Measurements from ENCODE around the gene FBXW10B. TPM values are rescaled to one million over a fixed set of nuclear protein-coding genes. Genes with fewer than 3 reads are reported as not detected.
A peak's percentile ranks its signal among the peaks of the same experiment; 100 is the strongest.
"Not testable (repeated sequence)": the region's sequence is repeated elsewhere in the genome, so short reads cannot be mapped to it uniquely, and the experiment has no call there.

FBXW10B gene
- total and polyA plus RNA-seq, 4 donors = 0.38 to 1.7 (median 0.96) TPM

- WGBS, 2 donors = 79 to 80% methylated on average over 5 of the region's 5 CpGs
- H3K27me3 ChIP-seq (ENCODE audit: control insufficient read depth in 1 of 2, insufficient read depth in 2 of 2, low read length in 1 of 2); H3K36me3 ChIP-seq (ENCODE audit: control insufficient read depth in 1 of 2, insufficient read depth in 2 of 2, low read length in 1 of 2); intact Hi-C loops (cut with DNase I); H3K27ac ChIP-seq (ENCODE audit: low read depth in 1 of 2, low read length in 2 of 2); H3K9me3 ChIP-seq (ENCODE audit: control insufficient read depth, low read length); H3K4me1 ChIP-seq (ENCODE audit: control insufficient read depth in 1 of 2, insufficient read depth in 2 of 2, low read length in 2 of 2); H3K4me3 ChIP-seq (ENCODE audit: low read length in 2 of 2); DNase-seq; ATAC-seq (ENCODE audit: low FRiP score): not testable (repeated sequence)
Measured at GRCh38 chr17:15645942-15646312, 26.4 kb upstream of the FBXW10B start.

- H3K36me3 ChIP-seq (ENCODE audit: control insufficient read depth in 1 of 2, insufficient read depth in 2 of 2, low read length in 1 of 2); H3K27me3 ChIP-seq (ENCODE audit: control insufficient read depth in 1 of 2, insufficient read depth in 2 of 2, low read length in 1 of 2); DNase-seq; H3K9me3 ChIP-seq (ENCODE audit: control insufficient read depth, low read length); H3K27ac ChIP-seq (ENCODE audit: low read depth in 1 of 2, low read length in 2 of 2); H3K4me1 ChIP-seq (ENCODE audit: control insufficient read depth in 1 of 2, insufficient read depth in 2 of 2, low read length in 2 of 2); ATAC-seq (ENCODE audit: low FRiP score); intact Hi-C loops (cut with DNase I); H3K4me3 ChIP-seq (ENCODE audit: low read length in 2 of 2): not testable (repeated sequence)
- WGBS, 2 donors = 80 to 81% methylated on average over 9 to 10 of the region's 10 CpGs
Measured at GRCh38 chr17:15645099-15645941, 25.8 kb upstream of the FBXW10B start.

- H3K4me3 ChIP-seq (ENCODE audit: low read length in 2 of 2) = not testable (repeated sequence)
Measured at GRCh38 chr17:15642505-15643251, 23.2 kb upstream of the FBXW10B start.

GRCh38 chr17:15642014-15642413 is 22.5 kb upstream of the FBXW10B start:
- H3K4me1 ChIP-seq (ENCODE audit: control insufficient read depth in 1 of 2, insufficient read depth in 2 of 2, low read length in 2 of 2); H3K36me3 ChIP-seq (ENCODE audit: control insufficient read depth in 1 of 2, insufficient read depth in 2 of 2, low read length in 1 of 2); H3K9me3 ChIP-seq (ENCODE audit: control insufficient read depth, low read length); H3K27me3 ChIP-seq (ENCODE audit: control insufficient read depth in 1 of 2, insufficient read depth in 2 of 2, low read length in 1 of 2); H3K27ac ChIP-seq (ENCODE audit: low read depth in 1 of 2, low read length in 2 of 2); DNase-seq; H3K4me3 ChIP-seq (ENCODE audit: low read length in 2 of 2); ATAC-seq (ENCODE audit: low FRiP score); intact Hi-C loops (cut with DNase I): not testable (repeated sequence)
- 98 to 99% methylated on average over 4 of the region's 4 CpGs for WGBS, 2 donors

More at GRCh38 chr17:15642505-15643251, 23.2 kb upstream of the FBXW10B start:
- DNase-seq; H3K4me1 ChIP-seq (ENCODE audit: control insufficient read depth in 1 of 2, insufficient read depth in 2 of 2, low read length in 2 of 2); H3K27ac ChIP-seq (ENCODE audit: low read depth in 1 of 2, low read length in 2 of 2); H3K36me3 ChIP-seq (ENCODE audit: control insufficient read depth in 1 of 2, insufficient read depth in 2 of 2, low read length in 1 of 2); H3K9me3 ChIP-seq (ENCODE audit: control insufficient read depth, low read length); intact Hi-C loops (cut with DNase I); H3K27me3 ChIP-seq (ENCODE audit: control insufficient read depth in 1 of 2, insufficient read depth in 2 of 2, low read length in 1 of 2): not testable (repeated sequence)
- peak; percentile 84 for ATAC-seq (ENCODE audit: low FRiP score)
- WGBS, 2 donors = 51 to 97% methylated on average over 1 to 2 of the region's 12 CpGs

DNA sequence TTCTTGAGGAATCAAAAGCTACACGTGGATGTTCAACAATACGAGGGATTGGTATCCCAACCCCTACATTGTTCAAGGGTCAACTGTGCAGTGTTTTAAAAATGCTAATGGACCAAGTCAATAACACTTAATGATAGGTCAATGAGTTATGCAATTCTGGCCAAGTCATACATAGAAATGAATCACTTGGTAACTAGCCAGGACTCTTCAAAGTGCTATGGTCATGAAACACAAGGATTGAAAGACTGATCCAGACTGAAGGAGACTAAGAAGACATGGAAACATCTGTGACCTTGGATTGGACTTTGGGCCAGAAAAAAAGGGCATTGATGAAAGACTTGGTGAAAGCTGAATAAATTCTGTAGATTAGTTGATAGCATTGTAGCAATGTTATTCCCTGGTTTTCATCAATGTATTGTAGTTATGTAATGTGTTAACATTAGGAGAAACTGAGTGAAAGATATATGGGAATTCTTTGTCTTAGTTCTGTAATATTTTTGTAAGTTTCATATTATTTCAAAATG is 11.5 kb upstream of the FBXW10B start:
- H3K4me1 ChIP-seq (ENCODE audit: control insufficient read depth in 1 of 2, insufficient read depth in 2 of 2, low read length in 2 of 2); H3K27ac ChIP-seq (ENCODE audit: low read depth in 1 of 2, low read length in 2 of 2); H3K9me3 ChIP-seq (ENCODE audit: control insufficient read depth, low read length); H3K4me3 ChIP-seq (ENCODE audit: low read length in 2 of 2); ATAC-seq (ENCODE audit: low FRiP score); intact Hi-C loops (cut with DNase I); H3K36me3 ChIP-seq (ENCODE audit: control insufficient read depth in 1 of 2, insufficient read depth in 2 of 2, low read length in 1 of 2); H3K27me3 ChIP-seq (ENCODE audit: control insufficient read depth in 1 of 2, insufficient read depth in 2 of 2, low read length in 1 of 2); DNase-seq: not testable (repeated sequence)
- WGBS, 2 donors = 92 to 95% methylated on average over 2 of the region's 2 CpGs

DNA sequence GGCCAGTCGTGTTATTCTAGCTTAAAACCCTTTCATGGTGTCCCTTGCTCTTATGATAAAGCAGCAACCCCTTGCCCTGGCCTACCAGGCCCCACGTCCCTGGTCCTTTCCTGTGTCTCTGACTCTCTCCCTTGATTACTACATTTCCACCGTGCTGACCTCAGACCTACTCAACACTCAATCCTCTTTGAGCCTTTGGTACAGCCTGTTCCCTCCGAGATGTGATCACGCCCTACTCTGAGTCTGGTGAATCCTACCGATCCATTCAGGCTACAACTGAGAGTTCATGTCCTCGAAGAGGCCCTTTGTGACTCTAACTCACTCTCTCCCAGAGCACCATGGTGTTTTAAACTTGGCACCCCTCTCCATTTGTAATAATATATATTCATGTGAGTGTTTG is 10.5 kb upstream of the FBXW10B start:
- H3K4me3 ChIP-seq (ENCODE audit: low read length in 2 of 2); H3K9me3 ChIP-seq (ENCODE audit: control insufficient read depth, low read length); H3K27ac ChIP-seq (ENCODE audit: low read depth in 1 of 2, low read length in 2 of 2); H3K27me3 ChIP-seq (ENCODE audit: control insufficient read depth in 1 of 2, insufficient read depth in 2 of 2, low read length in 1 of 2); ATAC-seq (ENCODE audit: low FRiP score); DNase-seq; H3K36me3 ChIP-seq (ENCODE audit: control insufficient read depth in 1 of 2, insufficient read depth in 2 of 2, low read length in 1 of 2); H3K4me1 ChIP-seq (ENCODE audit: control insufficient read depth in 1 of 2, insufficient read depth in 2 of 2, low read length in 2 of 2); intact Hi-C loops (cut with DNase I): not testable (repeated sequence)
- WGBS, 2 donors = 88% methylated on average over 7 of the region's 7 CpGs

DNA sequence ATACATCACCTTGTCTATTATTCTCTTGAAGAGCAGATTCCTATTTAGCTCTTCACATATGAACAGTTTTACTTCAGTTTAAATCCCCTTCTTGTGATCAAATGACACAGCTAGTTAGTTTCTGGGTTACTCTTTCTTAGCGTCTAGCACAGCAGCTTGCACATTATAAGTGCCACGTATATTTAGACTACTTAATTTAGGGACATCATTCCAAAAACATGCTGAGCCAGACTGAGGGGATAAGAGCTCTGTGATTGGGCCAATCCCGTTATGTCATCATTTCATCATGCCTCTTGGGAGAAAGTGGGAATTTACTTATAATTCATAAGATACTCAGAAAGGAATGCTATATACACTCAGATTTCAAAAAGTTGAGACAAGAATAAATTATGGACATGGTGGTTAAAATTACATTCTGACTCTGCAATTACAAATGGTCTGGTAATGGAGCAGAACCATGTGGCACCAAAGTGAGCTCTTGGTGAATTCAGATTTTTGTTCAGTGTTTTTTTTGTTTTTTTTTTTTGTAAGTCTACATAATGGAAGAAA is 4.2 kb upstream of the FBXW10B start:
- H3K27ac ChIP-seq (ENCODE audit: low read depth in 1 of 2, low read length in 2 of 2); DNase-seq; H3K9me3 ChIP-seq (ENCODE audit: control insufficient read depth, low read length); H3K36me3 ChIP-seq (ENCODE audit: control insufficient read depth in 1 of 2, insufficient read depth in 2 of 2, low read length in 1 of 2); H3K4me1 ChIP-seq (ENCODE audit: control insufficient read depth in 1 of 2, insufficient read depth in 2 of 2, low read length in 2 of 2); H3K27me3 ChIP-seq (ENCODE audit: control insufficient read depth in 1 of 2, insufficient read depth in 2 of 2, low read length in 1 of 2); ATAC-seq (ENCODE audit: low FRiP score); intact Hi-C loops (cut with DNase I); H3K4me3 ChIP-seq (ENCODE audit: low read length in 2 of 2): not testable (repeated sequence)
- WGBS, 2 donors = 16 to 28% methylated on average over 3 of the region's 3 CpGs

GRCh38 chr17:15623255-15623654 is 3.8 kb upstream of the FBXW10B start:
- H3K36me3 ChIP-seq (ENCODE audit: control insufficient read depth in 1 of 2, insufficient read depth in 2 of 2, low read length in 1 of 2); H3K27ac ChIP-seq (ENCODE audit: low read depth in 1 of 2, low read length in 2 of 2); H3K27me3 ChIP-seq (ENCODE audit: control insufficient read depth in 1 of 2, insufficient read depth in 2 of 2, low read length in 1 of 2); H3K4me1 ChIP-seq (ENCODE audit: control insufficient read depth in 1 of 2, insufficient read depth in 2 of 2, low read length in 2 of 2); DNase-seq; ATAC-seq (ENCODE audit: low FRiP score); H3K4me3 ChIP-seq (ENCODE audit: low read length in 2 of 2); intact Hi-C loops (cut with DNase I); H3K9me3 ChIP-seq (ENCODE audit: control insufficient read depth, low read length): not testable (repeated sequence)
- 68 to 79% methylated on average over 3 of the region's 4 CpGs for WGBS, 2 donors

Data from aorta (tissue), 5 donors.